Activated CD4-positive, alpha-beta T cell treated with anti-CD3 and anti-CD28 coated beads for 36 hours (primary cell): ENCODE measurements around the gene MEG3. TPM values are rescaled to one million over a fixed set of nuclear protein-coding genes. Genes with fewer than 3 reads are reported as not detected.

Experiments used
- ATAC-seq: fragments of 200-7000 bp; cut with Tn5 transposase; one replicate; pipeline ENCODE4 v1.10.0; 2021; ENCODE audit warnings: mild to moderate bottlenecking, moderate library complexity
- CTCF ChIA-PET: fragments of 350-600 bp; sonication (Branson Sonifier 250); formaldehyde crosslinking; loops from one replicate; lab custom pipeline; 2021; ENCODE audit warnings: antibody characterized with exemption; lab: Charles Lee
- POLR2A ChIA-PET: fragments of 350-600 bp; sonication (Branson Sonifier 250); formaldehyde crosslinking; loops from one replicate; lab custom pipeline; 2021; ENCODE audit warnings: antibody characterized with exemption, inconsistent platforms; lab: Charles Lee
- DNase-seq: peaks from one replicate; pipeline ENCODE4 v3.0.0-alpha.2; 2020
- H3K27ac Mint-ChIP-seq: one replicate; pipeline ENCODE4 v1.8.0; 2021; ENCODE audit warnings: mixed read lengths
- H3K27me3 Mint-ChIP-seq: one replicate; pipeline ENCODE4 v1.8.0; 2021; ENCODE audit warnings: mixed read lengths
- H3K36me3 Mint-ChIP-seq: one replicate; pipeline ENCODE4 v1.8.0; 2021; ENCODE audit warnings: low read depth, mixed read lengths
- H3K4me1 Mint-ChIP-seq: one replicate; pipeline ENCODE4 v1.8.0; 2021; ENCODE audit warnings: mixed read lengths
- H3K4me3 Mint-ChIP-seq: one replicate; pipeline ENCODE4 v1.8.0; 2021; ENCODE audit warnings: mild to moderate bottlenecking, moderate library complexity, mixed read lengths
- H3K9me3 Mint-ChIP-seq: one replicate; pipeline ENCODE4 v1.8.0; 2021; ENCODE audit warnings: low read depth, mixed read lengths
- intact Hi-C, 2 experiments: fragments of 100-400 bp; cut with DNase I in 1 of 2; cut with micrococcal nuclease in 1 of 2; formaldehyde crosslinking; loops; one replicate each; pipeline versions ENCODE4 v1.14.2 to v1.15.1; 2022 to 2024; cut with DNase I, micrococcal nuclease
- total RNA-seq, 2 experiments: library from RNA; stranded (reverse); gene quantifications; one replicate each; pipeline ENCODE4 v1.2.3, GENCODE V29; 2021

The MEG3 gene
- total RNA-seq, 2 experiments from 2014 or later: not detected

- H3K4me1 Mint-ChIP-seq: no peaks in the 10 kb centered on the region
- ChIA-PET POLR2A (no interaction called here), CTCF (no interaction called here)
- no peak for DNase-seq
- no peak overlapping the region for H3K4me3 Mint-ChIP-seq
- no peak for ATAC-seq
- intact Hi-C loops: no loop called here
- H3K36me3 Mint-ChIP-seq: no peaks in the 10 kb centered on the region
- peaks cover 2% of the 10 kb centered on the region for H3K27me3 Mint-ChIP-seq
- H3K27ac Mint-ChIP-seq: no peak overlapping the region
- no peaks in the 10 kb centered on the region for H3K9me3 Mint-ChIP-seq
These were observed 10.4 kb downstream of the MEG3 start for GRCh38 chr14:100836311-100836805.

DNA sequence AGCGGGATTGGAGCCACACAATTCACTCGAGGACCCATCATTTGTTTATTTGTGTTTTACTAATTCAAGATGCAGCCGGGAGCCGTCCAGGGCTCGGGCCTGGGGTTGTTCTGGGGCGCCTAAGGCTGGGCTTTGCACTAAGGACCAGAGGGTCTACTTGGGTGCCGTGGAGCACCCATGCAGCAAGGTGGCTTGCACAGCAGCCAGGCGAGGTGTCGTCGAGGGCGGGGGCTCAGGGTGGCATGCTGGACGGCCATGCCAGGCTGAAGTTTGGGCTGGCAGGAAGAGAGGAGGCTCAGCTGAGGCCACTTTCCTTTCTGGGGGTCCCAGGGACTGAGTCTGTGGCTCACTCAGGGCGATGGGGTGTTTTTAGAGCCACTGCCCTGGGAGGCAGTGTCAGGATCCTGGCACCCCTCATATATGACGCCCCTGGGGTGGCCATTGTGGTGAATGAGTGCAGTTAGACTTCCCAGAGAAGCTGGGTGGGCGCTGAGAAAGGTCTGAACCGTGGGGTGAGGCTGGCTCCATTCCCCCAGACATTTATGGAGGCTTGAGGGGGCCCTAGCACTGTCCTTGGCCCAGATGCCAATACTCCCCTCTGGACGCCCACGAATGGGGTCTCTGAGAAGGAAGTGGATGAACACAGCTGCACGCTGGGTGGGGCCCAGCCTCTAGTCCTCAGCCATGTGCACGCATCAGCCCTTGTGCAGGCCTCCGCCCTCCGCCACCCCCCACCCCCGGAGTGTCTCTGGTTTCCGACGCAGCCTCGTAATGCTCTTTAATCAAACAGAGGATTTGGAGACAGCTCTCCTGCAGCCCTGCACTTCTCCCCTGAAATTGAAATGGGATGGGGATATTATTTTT, 11.3 kb downstream of the MEG3 start:
- peaks cover 2% of the 10 kb centered on the region for H3K27me3 Mint-ChIP-seq
- POLR2A ChIA-PET: no interaction called here
- ATAC-seq (no peak), DNase-seq (no peak)
- intact Hi-C loops: no loop called here
- CTCF ChIA-PET: no interaction called here
- no peaks in the 10 kb centered on the region for H3K36me3 Mint-ChIP-seq
- H3K4me1 Mint-ChIP-seq: no peaks in the 10 kb centered on the region
- no peaks in the 10 kb centered on the region for H3K9me3 Mint-ChIP-seq
- no peak overlapping the region for H3K4me3 Mint-ChIP-seq
- H3K27ac Mint-ChIP-seq: no peak overlapping the region

GRCh38 chr14:100837805-100838350, 12.0 kb downstream of the MEG3 start:
- Mint-ChIP-seq H3K9me3 (no peaks in the 10 kb centered on the region), H3K4me1 (no peaks in the 10 kb centered on the region), H3K36me3 (no peaks in the 10 kb centered on the region), H3K27me3 (peaks cover 2% of the 10 kb centered on the region), H3K27ac (no peak overlapping the region), H3K4me3 (no peak overlapping the region)
- intact Hi-C loops: no loop called here
- CTCF ChIA-PET: no interaction called here
- no peak for DNase-seq
- ATAC-seq: no peak
- POLR2A ChIA-PET: no interaction called here

DNA sequence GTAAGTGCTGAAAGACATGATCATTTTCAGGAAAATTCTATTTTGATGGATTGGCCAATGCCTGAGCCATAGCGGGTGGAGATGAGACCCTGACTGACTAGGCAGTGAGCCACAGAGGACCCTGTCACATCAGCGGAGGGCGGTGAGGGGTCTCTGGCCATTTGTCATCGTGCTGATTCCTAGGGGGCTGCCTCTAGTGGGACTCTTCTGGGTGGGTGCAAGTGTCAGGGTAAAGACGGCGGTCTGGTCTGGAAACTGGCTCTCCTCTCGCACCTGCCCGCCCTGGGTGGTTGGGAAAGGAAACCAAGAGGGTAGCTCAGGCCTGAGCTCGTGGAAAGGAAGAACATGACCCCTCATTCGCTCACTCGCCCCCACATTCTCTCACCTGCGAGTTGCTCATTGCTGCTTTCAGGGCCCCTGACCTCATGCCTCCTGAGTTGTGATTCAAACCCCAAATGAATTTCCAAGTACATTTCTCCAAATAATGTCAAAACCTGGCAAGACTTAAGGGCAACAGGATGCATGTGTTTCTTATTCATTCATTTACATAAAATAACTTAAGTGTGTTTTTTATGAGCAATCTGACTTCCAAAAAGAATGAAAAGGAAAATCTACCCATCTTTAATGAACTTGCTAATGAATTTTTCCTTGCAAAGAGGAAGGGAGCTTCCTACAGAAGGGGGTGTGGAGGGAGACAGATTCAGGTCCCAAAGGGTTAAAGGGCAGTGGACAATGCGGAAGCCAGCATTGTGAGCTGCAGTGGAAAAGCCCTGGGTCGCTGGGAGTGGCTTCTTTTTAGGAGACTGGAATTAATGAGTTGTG, 12.8 kb downstream of the MEG3 start:
- POLR2A ChIA-PET: no interaction called here
- H3K9me3 Mint-ChIP-seq: no peaks in the 10 kb centered on the region
- H3K36me3 Mint-ChIP-seq: no peaks in the 10 kb centered on the region
- ATAC-seq (no peak), DNase-seq (no peak)
- intact Hi-C loops: no loop called here
- no peak overlapping the region for H3K27ac Mint-ChIP-seq
- CTCF ChIA-PET: no interaction called here
- no peak overlapping the region for H3K4me3 Mint-ChIP-seq
- H3K4me1 Mint-ChIP-seq: no peaks in the 10 kb centered on the region
- H3K27me3 Mint-ChIP-seq: peaks cover 2% of the 10 kb centered on the region

DNA sequence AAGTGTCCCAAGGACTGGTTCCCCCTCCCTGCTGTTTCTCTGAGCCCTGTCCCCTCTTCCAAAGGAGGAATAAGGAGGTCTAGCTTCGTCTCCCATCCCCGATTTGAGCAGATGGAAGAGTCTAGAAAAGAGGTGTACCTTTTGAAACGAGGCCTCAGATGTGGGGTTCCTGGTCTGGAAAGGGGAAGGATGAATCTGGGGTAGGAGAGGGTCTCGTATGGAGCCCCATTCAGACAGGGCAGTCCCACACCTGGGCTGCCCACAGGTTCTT, 13.3 kb downstream of the MEG3 start:
- Mint-ChIP-seq H3K27me3 (peaks cover 2% of the 10 kb centered on the region), H3K4me3 (no peak overlapping the region), H3K27ac (no peak overlapping the region), H3K4me1 (no peaks in the 10 kb centered on the region), H3K36me3 (no peaks in the 10 kb centered on the region), H3K9me3 (no peaks in the 10 kb centered on the region)
- ChIA-PET POLR2A (no interaction called here), CTCF (no interaction called here)
- ATAC-seq (no peak), DNase-seq (no peak)
- intact Hi-C loops: no loop called here

DNA sequence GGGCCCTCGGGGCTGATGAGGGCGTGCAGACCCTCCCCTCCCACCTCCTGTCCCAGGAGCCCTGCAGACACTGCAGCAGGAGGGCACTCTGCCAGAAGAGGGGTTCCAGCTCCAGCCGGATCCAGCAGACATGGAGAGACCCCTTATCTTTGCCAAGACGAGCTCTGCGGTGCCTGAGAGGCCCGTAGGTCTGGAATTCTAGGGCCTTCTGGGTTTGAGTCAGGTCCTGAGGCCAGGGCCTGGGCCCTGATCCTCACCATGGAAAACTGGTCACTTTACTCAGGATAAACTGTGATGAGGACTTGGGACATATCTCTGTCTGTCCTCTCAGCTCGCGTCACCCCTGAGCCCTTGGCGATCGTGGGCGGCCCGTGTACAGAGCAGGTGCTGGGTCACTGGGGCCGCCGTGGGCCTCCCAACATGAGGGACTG, 13.8 kb downstream of the MEG3 start:
- peaks cover 2% of the 10 kb centered on the region for H3K27me3 Mint-ChIP-seq
- ATAC-seq: no peak
- intact Hi-C loops: no loop called here
- no peak for DNase-seq
- H3K27ac Mint-ChIP-seq: no peak overlapping the region
- H3K4me1 Mint-ChIP-seq: no peaks in the 10 kb centered on the region
- no peaks in the 10 kb centered on the region for H3K36me3 Mint-ChIP-seq
- ChIA-PET CTCF (no interaction called here), POLR2A (no interaction called here)
- H3K4me3 Mint-ChIP-seq: no peak overlapping the region
- no peaks in the 10 kb centered on the region for H3K9me3 Mint-ChIP-seq

DNA sequence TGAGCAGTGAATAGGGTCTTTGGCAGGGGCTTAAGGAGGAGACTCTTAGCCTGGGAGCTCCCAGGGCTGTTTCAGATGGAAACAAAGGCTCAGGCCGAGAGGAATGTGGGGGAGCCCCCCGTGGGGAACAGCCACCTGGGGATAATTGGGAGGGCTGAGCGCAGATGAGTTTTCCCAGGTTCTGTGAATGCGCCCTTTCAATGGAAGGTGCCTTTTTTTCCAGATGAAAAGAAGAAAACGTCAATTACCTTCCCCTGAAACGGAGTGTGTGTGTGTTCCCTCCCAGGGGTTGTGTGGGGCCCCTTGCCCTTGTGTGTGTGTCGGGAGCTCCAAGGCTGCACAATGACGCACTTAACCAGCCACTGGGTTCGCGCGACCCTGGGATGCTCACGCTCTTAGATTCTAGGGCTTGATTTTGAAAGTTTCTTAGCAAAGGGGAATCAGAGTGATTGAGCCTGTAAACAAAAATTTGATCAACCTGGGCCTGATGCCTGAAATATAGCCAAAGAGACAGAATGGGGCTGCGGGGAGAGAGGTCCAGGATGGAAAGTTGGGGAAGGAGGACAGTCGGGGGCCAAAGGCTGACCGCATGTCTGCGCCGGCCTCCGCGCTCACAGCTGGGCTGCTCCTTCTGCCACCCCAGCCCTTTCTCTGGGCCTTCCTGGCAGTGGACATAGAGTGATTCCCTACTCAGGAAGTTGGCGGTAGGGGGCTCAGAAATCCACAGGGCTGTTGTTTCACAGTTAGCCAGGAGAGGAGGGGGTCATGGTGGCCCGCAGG, 14.6 kb downstream of the MEG3 start:
- no peaks in the 10 kb centered on the region for H3K4me1 Mint-ChIP-seq
- no peak for ATAC-seq
- H3K9me3 Mint-ChIP-seq: no peaks in the 10 kb centered on the region
- H3K27me3 Mint-ChIP-seq: peaks cover under 1% of the 10 kb centered on the region
- CTCF ChIA-PET: no interaction called here
- intact Hi-C loops: no loop called here
- no peak overlapping the region for H3K27ac Mint-ChIP-seq
- DNase-seq: no peak
- H3K4me3 Mint-ChIP-seq: no peak overlapping the region
- POLR2A ChIA-PET: no interaction called here
- H3K36me3 Mint-ChIP-seq: no peaks in the 10 kb centered on the region

DNA sequence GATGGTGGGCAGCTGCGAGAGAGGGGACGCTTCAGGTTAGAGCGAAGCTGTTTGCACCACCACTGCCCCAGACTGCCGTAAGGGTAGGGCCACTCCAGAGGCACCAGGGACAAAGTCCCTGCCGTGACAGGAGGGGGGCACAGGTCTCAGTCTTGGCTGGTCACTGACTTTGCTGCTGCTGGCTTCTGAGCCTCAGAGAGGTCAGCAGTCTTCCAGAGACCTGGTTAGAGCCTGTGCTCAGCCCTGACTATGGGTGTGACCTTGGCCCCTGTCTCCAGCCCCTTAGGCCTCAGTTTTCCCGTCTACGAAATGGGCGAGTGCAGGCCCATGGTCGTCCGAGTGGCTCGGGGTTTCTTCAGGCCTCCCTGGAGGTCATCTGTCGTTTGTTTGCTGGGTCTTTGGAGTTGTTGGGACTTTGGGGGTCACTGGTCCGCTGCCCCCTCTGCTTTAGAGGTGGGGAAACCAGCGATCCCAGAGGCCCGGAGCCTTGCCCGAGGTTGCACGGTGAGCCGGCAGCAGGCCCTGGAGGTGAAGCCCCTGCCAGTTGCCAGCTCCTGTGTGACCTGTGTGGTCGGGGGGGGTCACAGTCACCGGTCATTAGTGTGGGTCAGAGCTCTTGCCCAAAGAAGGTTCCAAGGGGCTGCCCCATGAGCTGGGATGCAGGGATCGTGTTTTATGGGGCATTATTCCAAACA, 15.3 kb downstream of the MEG3 start:
- DNase-seq (no peak), ATAC-seq (no peak)
- Mint-ChIP-seq H3K9me3 (no peaks in the 10 kb centered on the region), H3K27me3 (no peaks in the 10 kb centered on the region), H3K36me3 (no peaks in the 10 kb centered on the region), H3K4me3 (no peak overlapping the region), H3K4me1 (no peaks in the 10 kb centered on the region), H3K27ac (no peak overlapping the region)
- ChIA-PET POLR2A (no interaction called here), CTCF (interaction anchor here (0.7 kb wide), 1 partner anchor 10 kb away, joined by 3 read pairs; no protein-coding TSS in a partner anchor)
- intact Hi-C loops: no loop called here

- CTCF ChIA-PET: interaction anchor here (0.7 to 1.3 kb wide), 2 partner anchors 9 kb away, joined by 3 to 8 read pairs; no protein-coding TSS in a partner anchor
- no peaks in the 10 kb centered on the region for H3K9me3 Mint-ChIP-seq
- H3K27ac Mint-ChIP-seq: no peak overlapping the region
- DNase-seq (no peak), ATAC-seq (no peak)
- POLR2A ChIA-PET: no interaction called here
- H3K4me1 Mint-ChIP-seq: no peaks in the 10 kb centered on the region
- intact Hi-C loops: no loop called here
- no peaks in the 10 kb centered on the region for H3K27me3 Mint-ChIP-seq
- no peak overlapping the region for H3K4me3 Mint-ChIP-seq
- H3K36me3 Mint-ChIP-seq: no peaks in the 10 kb centered on the region
These were observed 16.0 kb downstream of the MEG3 start for GRCh38 chr14:100841761-100842403.

GRCh38 chr14:100842799-100843198, 16.9 kb downstream of the MEG3 start:
- no peaks in the 10 kb centered on the region for H3K9me3 Mint-ChIP-seq
- ChIA-PET POLR2A (no interaction called here), CTCF (interaction anchor here (0.6 to 1.3 kb wide), 2 partner anchors 8 to 342 kb away, joined by 3 to 8 read pairs; no protein-coding TSS in a partner anchor)
- no peak overlapping the region for H3K4me3 Mint-ChIP-seq
- intact Hi-C loops: no loop called here
- no peak overlapping the region for H3K27ac Mint-ChIP-seq
- no peaks in the 10 kb centered on the region for H3K36me3 Mint-ChIP-seq
- DNase-seq: no peak
- no peaks in the 10 kb centered on the region for H3K4me1 Mint-ChIP-seq
- ATAC-seq: no peak
- no peaks in the 10 kb centered on the region for H3K27me3 Mint-ChIP-seq
